Prostate gland (tissue), 2 donors: Measurements from ENCODE around the gene LIME1.

Experiments
- CTCF ChIP-seq, 4 experiments: fragments of 200-600 bp in 2 of 4; fragments of 450-650 bp in 2 of 4; sonication (generic) in 2 of 4; IDR thresholded peaks; 1 replicate in 3 of 4; 2 replicates in 1 of 4; pipeline ENCODE4 v1.5.1; 2016 to 2019; ENCODE audit warnings: antibody characterized with exemption in 4 of 4, mild to moderate bottlenecking in 2 of 4, moderate library complexity in 2 of 4
- POLR2A ChIP-seq: fragments of 450-650 bp; IDR thresholded peaks from one replicate; pipeline ENCODE4 v1.6.1; 2016; ENCODE audit warnings: antibody characterized with exemption, mild to moderate bottlenecking

GRCh38 chr20:63732118-63733095 lies 4.1 kb upstream of the LIME1 start:
- no peak for TF ChIP-seq POLR2A
- TF ChIP-seq CTCF (IDR thresholded peaks at IDR 0.05), result no peak
